ENCODE measurements around the gene PRKCE. TPM values are rescaled to one million over a fixed set of nuclear protein-coding genes. Genes with fewer than 3 reads are reported as not detected.

PRKCE gene
- total and polyA plus RNA-seq, 2 experiments from 2014 or later, result 0.94 to 1.2 TPM

GRCh38 chr2:46008091-46008870 lies 356.8 kb downstream of the PRKCE start (continued):
- TF ChIP-seq CTCF (conservative IDR thresholded peaks at IDR 0.05; ENCODE audit: low read depth in 2 of 2) (no peak), EZH2phosphoT487 (IDR thresholded peaks at IDR 0.05; ENCODE audit: unreplicated experiment) (no peak), REST (IDR thresholded peaks at IDR 0.05; ENCODE audit: unreplicated experiment) (no peak), CREB1 (CRISPR knock-in tag; IDR thresholded peaks at IDR 0.05; ENCODE audit: low read depth) (no peak), STAT1 (IDR thresholded peaks at IDR 0.05; ENCODE audit: unreplicated experiment) (no peak), POLR2AphosphoS5 (IDR thresholded peaks at IDR 0.05; ENCODE audit: low read depth) (no peak), ZNF114 (CRISPR knock-in tag; IDR thresholded peaks at IDR 0.05) (no peak), JUNB (IDR thresholded peaks at IDR 0.05; ENCODE audit: unreplicated experiment) (no peak), EZH2 (IDR thresholded peaks at IDR 0.05; ENCODE audit: low read depth, unreplicated experiment) (no peak), ZNF331 (CRISPR knock-in tag; IDR thresholded peaks at IDR 0.05; ENCODE audit: low read depth) (no peak)

- ATAC-seq (no peak), DNase-seq (ENCODE audit: low spot score) (no peak)
- H3K79me2 ChIP-seq (replicated peaks; ENCODE audit: insufficient read depth), result no peaks in the 10 kb centered on the region
- Mint-ChIP-seq H3K9me3 (no peaks in the 10 kb centered on the region), H3K4me3 (no peak overlapping the region), H3K4me1 (peaks cover 9% of the 10 kb centered on the region; the same call in 2 of the 3 replicates), H3K27ac (no peak overlapping the region), H3K27me3 (ENCODE audit: insufficient read depth, low read depth, poor library complexity) (peaks cover 4% of the 10 kb centered on the region), H3K36me3 (ENCODE audit: low read depth) (no peaks in the 10 kb centered on the region)
- TF ChIP-seq CTCF (conservative IDR thresholded peaks at IDR 0.05; ENCODE audit: low read depth in 2 of 2), result no peak
- no peak for TF ChIP-seq REST (IDR thresholded peaks at IDR 0.05; ENCODE audit: unreplicated experiment)
- TF ChIP-seq EZH2 (IDR thresholded peaks at IDR 0.05; ENCODE audit: low read depth, unreplicated experiment), result no peak
- TF ChIP-seq EZH2phosphoT487 (IDR thresholded peaks at IDR 0.05; ENCODE audit: unreplicated experiment), result no peak
- no peak for TF ChIP-seq STAT1 (IDR thresholded peaks at IDR 0.05; ENCODE audit: unreplicated experiment)
- no peak for TF ChIP-seq NANOG (IDR thresholded peaks at IDR 0.05; ENCODE audit: borderline replicate concordance)
- no peak for TF ChIP-seq ZNF331 (CRISPR knock-in tag; IDR thresholded peaks at IDR 0.05; ENCODE audit: low read depth)
- TF ChIP-seq ETS1 (IDR thresholded peaks at IDR 0.05), result no peak
- no peak overlapping the region for H3K27ac ChIP-seq (ENCODE audit: low read depth)
- no peak overlapping the region for H3K4me2 ChIP-seq
- no peak overlapping the region for H2AFZ ChIP-seq
- no peaks in the 10 kb centered on the region for H3K27me3 ChIP-seq (ENCODE audit: insufficient read depth)
- no peak overlapping the region for H3K4me3 ChIP-seq
- H3F3A ChIP-seq (replicated peaks; ENCODE audit: low read depth), result no peaks in the 10 kb centered on the region
- no peaks in the 10 kb centered on the region for H3K4me1 ChIP-seq (ENCODE audit: insufficient read depth)
- H4K20me1 ChIP-seq (replicated peaks; ENCODE audit: insufficient read depth), result no peaks in the 10 kb centered on the region
- 0 out of 2 replicates have a peak, but pooled peaks cover 9% of the 10 kb centered on the region for H3K9me2 ChIP-seq (ENCODE audit: insufficient read depth)
- H3K36me3 ChIP-seq (ENCODE audit: insufficient read depth), result no peaks in the 10 kb centered on the region
Measured at GRCh38 chr2:46009315-46009714, 357.8 kb downstream of the PRKCE start.
